KOPT-K1 (cell line): ENCODE data around the gene DLEC1.
"Not testable (repeated sequence)": the region's sequence is repeated elsewhere in the genome, so short reads cannot be mapped to it uniquely, and the experiment has no call there.

Experiments used
- H3K27ac ChIP-seq: fragments of 200-600 bp; sonication (generic); 2 replicates; pipeline ENCODE4 v1.5.1; 2016; ENCODE audit warnings: antibody characterized with exemption, mild to moderate bottlenecking, low read depth, low read length; ENCODE audit not compliant: poor library complexity, severe bottlenecking
- H3K36me3 ChIP-seq: fragments of 200-600 bp; sonication (generic); 2 replicates; pipeline ENCODE4 v1.5.1; 2017; ENCODE audit warnings: antibody characterized with exemption, mild to moderate bottlenecking, low read length, moderate library complexity; ENCODE audit not compliant: insufficient read depth
- H3K9me3 ChIP-seq: fragments of 200-600 bp; sonication (generic); 2 replicates; pipeline ENCODE4 v1.5.1; 2017; ENCODE audit warnings: antibody characterized with exemption, low read length, mild to moderate bottlenecking; ENCODE audit not compliant: insufficient read depth, poor library complexity, severe bottlenecking

The DLEC1 gene

GRCh38 chr3:38059591-38059990 is 20.6 kb downstream of the DLEC1 start:
- Histone ChIP-seq H3K27ac (no peak overlapping the region), H3K36me3 (no peaks in the 10 kb centered on the region), H3K9me3 (peaks cover 8% of the 10 kb centered on the region)

- Histone ChIP-seq H3K9me3 (peaks cover 14% of the 10 kb centered on the region), H3K36me3 (no peaks in the 10 kb centered on the region), H3K27ac (no peak overlapping the region)
These were observed 23.8 kb downstream of the DLEC1 start for GRCh38 chr3:38062809-38063208.

- H3K9me3 ChIP-seq = peaks cover 14% of the 10 kb centered on the region
- not testable (repeated sequence) for H3K36me3 ChIP-seq, H3K27ac ChIP-seq
These were observed 25.4 kb downstream of the DLEC1 start for GRCh38 chr3:38064453-38064852.

- Histone ChIP-seq H3K36me3 (no peaks in the 10 kb centered on the region), H3K9me3 (peaks cover 8% of the 10 kb centered on the region), H3K27ac (no peak overlapping the region)
These were observed 28.7 kb downstream of the DLEC1 start for GRCh38 chr3:38067508-38068233.

- Histone ChIP-seq H3K27ac (no peak overlapping the region), H3K36me3 (no peaks in the 10 kb centered on the region), H3K9me3 (peaks cover 5% of the 10 kb centered on the region)
These were observed 31.0 kb downstream of the DLEC1 start for GRCh38 chr3:38070013-38070412.

GRCh38 chr3:38077073-38077472 is 38.1 kb downstream of the DLEC1 start:
- not testable (repeated sequence) for H3K9me3 ChIP-seq, H3K27ac ChIP-seq, H3K36me3 ChIP-seq

- H3K27ac ChIP-seq, H3K9me3 ChIP-seq, H3K36me3 ChIP-seq: not testable (repeated sequence)
These were observed 43.3 kb downstream of the DLEC1 start for GRCh38 chr3:38082296-38082695.

GRCh38 chr3:38083254-38083653 is 44.2 kb downstream of the DLEC1 start:
- H3K9me3 ChIP-seq, H3K27ac ChIP-seq, H3K36me3 ChIP-seq: not testable (repeated sequence)

GRCh38 chr3:38083871-38084333 is 44.9 kb downstream of the DLEC1 start:
- H3K36me3 ChIP-seq = no peaks in the 10 kb centered on the region
- H3K27ac ChIP-seq = no peak overlapping the region
- peaks cover 6% of the 10 kb centered on the region for H3K9me3 ChIP-seq

- Histone ChIP-seq H3K9me3 (peaks cover 6% of the 10 kb centered on the region), H3K36me3 (no peaks in the 10 kb centered on the region), H3K27ac (no peak overlapping the region)
These were observed 45.6 kb downstream of the DLEC1 start for GRCh38 chr3:38084334-38085310.

GRCh38 chr3:38085311-38085942 is 46.4 kb downstream of the DLEC1 start:
- H3K27ac ChIP-seq = no peak overlapping the region
- H3K9me3 ChIP-seq = peaks cover 6% of the 10 kb centered on the region
- no peaks in the 10 kb centered on the region for H3K36me3 ChIP-seq

- H3K9me3 ChIP-seq = peaks cover 6% of the 10 kb centered on the region
- H3K36me3 ChIP-seq = no peaks in the 10 kb centered on the region
- no peak overlapping the region for H3K27ac ChIP-seq
These were observed 46.9 kb downstream of the DLEC1 start for GRCh38 chr3:38085943-38086324.

- Histone ChIP-seq H3K27ac (no peak overlapping the region), H3K9me3 (peaks cover 6% of the 10 kb centered on the region), H3K36me3 (no peaks in the 10 kb centered on the region)
These were observed 47.5 kb downstream of the DLEC1 start for GRCh38 chr3:38086496-38086895.

- H3K36me3 ChIP-seq, H3K27ac ChIP-seq, H3K9me3 ChIP-seq: not testable (repeated sequence)
These were observed 48.3 kb downstream of the DLEC1 start for GRCh38 chr3:38087278-38087677.
